GM18873 (cell line): ENCODE measurements around the gene KLF3.

ENCODE experiments used
- ATAC-seq: cut with Tn5 transposase; IDR thresholded peaks from one replicate; pipeline ENCODE4 v1.9.1; 2021; ENCODE audit warnings: mild to moderate bottlenecking, moderate library complexity, moderate number of reproducible peaks; ENCODE audit not compliant: unreplicated experiment, low FRiP score

The KLF3 gene

GRCh38 chr4:38734446-38734845 is 70.4 kb downstream of the KLF3 start:
- no peak for ATAC-seq

- no peak for ATAC-seq
Measured at GRCh38 chr4:38734911-38735310, 70.9 kb downstream of the KLF3 start.

GRCh38 chr4:38735870-38736269 is 71.9 kb downstream of the KLF3 start:
- ATAC-seq: no peak

- no peak for ATAC-seq
Measured at GRCh38 chr4:38738940-38739803, 75.2 kb downstream of the KLF3 start.

GRCh38 chr4:38740303-38740702 is 76.3 kb downstream of the KLF3 start:
- ATAC-seq: no peak

GRCh38 chr4:38743866-38744265 is 79.9 kb downstream of the KLF3 start:
- ATAC-seq: no peak

- ATAC-seq: no peak
Measured at GRCh38 chr4:38745881-38746280, 81.9 kb downstream of the KLF3 start.

- ATAC-seq: no peak
Measured at GRCh38 chr4:38747629-38748028, 83.6 kb downstream of the KLF3 start.

GRCh38 chr4:38749336-38749735 is 85.3 kb downstream of the KLF3 start:
- no peak for ATAC-seq
